Memory B cell (primary cell): ENCODE results near the gene ABCC9.
"Not testable (repeated sequence)": the region's sequence is repeated elsewhere in the genome, so short reads cannot be mapped to it uniquely, and the experiment has no call there.

Experiments
- ATAC-seq: fragments of 150-1000 bp; cut with Tn5 transposase; 2 replicates; pipeline ENCODE4 v1.10.0; 2021; ENCODE audit warnings: low read depth, mild to moderate bottlenecking, moderate library complexity
- DNase-seq, 2 donors: peaks; one replicate each; pipeline ENCODE4 v3.0.0; 2022; ENCODE audit warnings: low spot score in 2 of 2
- H3K27ac Mint-ChIP-seq: one replicate; pipeline ENCODE4 v1.8.0; 2022; ENCODE audit warnings: mild to moderate bottlenecking, moderate library complexity, mixed read lengths
- H3K27me3 Mint-ChIP-seq: one replicate; pipeline ENCODE4 v1.8.0; 2022; ENCODE audit warnings: mixed read lengths
- H3K36me3 Mint-ChIP-seq: one replicate; pipeline ENCODE4 v1.8.0; 2022; ENCODE audit warnings: mild to moderate bottlenecking, mixed read lengths
- H3K4me1 Mint-ChIP-seq: one replicate; pipeline ENCODE4 v1.8.0; 2022; ENCODE audit warnings: mixed read lengths
- H3K4me3 Mint-ChIP-seq: one replicate; pipeline ENCODE4 v1.8.0; 2022; ENCODE audit warnings: mild to moderate bottlenecking, moderate library complexity, mixed read lengths
- H3K9me3 Mint-ChIP-seq: one replicate; pipeline ENCODE4 v1.8.0; 2022; ENCODE audit warnings: mixed read lengths

The ABCC9 gene

GRCh38 chr12:21812340-21812739, 128.9 kb downstream of the ABCC9 start:
- H3K9me3 Mint-ChIP-seq, DNase-seq, H3K4me1 Mint-ChIP-seq, H3K27me3 Mint-ChIP-seq, ATAC-seq, H3K4me3 Mint-ChIP-seq, H3K27ac Mint-ChIP-seq, H3K36me3 Mint-ChIP-seq: not testable (repeated sequence)

GRCh38 chr12:21809100-21809499, 132.1 kb downstream of the ABCC9 start:
- Mint-ChIP-seq H3K27ac (no peak overlapping the region), H3K27me3 (no peaks in the 10 kb centered on the region), H3K4me3 (no peak overlapping the region), H3K36me3 (no peaks in the 10 kb centered on the region), H3K9me3 (peaks cover 4% of the 10 kb centered on the region), H3K4me1 (no peaks in the 10 kb centered on the region)
- ATAC-seq (no peak), DNase-seq (no peak)

GRCh38 chr12:21806255-21806654, 135.0 kb downstream of the ABCC9 start:
- no peak for ATAC-seq
- H3K9me3 Mint-ChIP-seq = peaks cover 4% of the 10 kb centered on the region
- no peak overlapping the region for H3K4me3 Mint-ChIP-seq
- no peaks in the 10 kb centered on the region for H3K27me3 Mint-ChIP-seq
- H3K27ac Mint-ChIP-seq = no peak overlapping the region
- no peaks in the 10 kb centered on the region for H3K36me3 Mint-ChIP-seq
- DNase-seq = no peak
- H3K4me1 Mint-ChIP-seq = no peaks in the 10 kb centered on the region

- DNase-seq = no peak
- Mint-ChIP-seq H3K4me3 (no peak overlapping the region), H3K9me3 (no peaks in the 10 kb centered on the region), H3K27ac (no peak overlapping the region), H3K36me3 (no peaks in the 10 kb centered on the region), H3K27me3 (no peaks in the 10 kb centered on the region), H3K4me1 (no peaks in the 10 kb centered on the region)
- no peak for ATAC-seq
These were observed 139.5 kb downstream of the ABCC9 start for GRCh38 chr12:21801522-21802288.

GRCh38 chr12:21800011-21800410, 141.2 kb downstream of the ABCC9 start:
- H3K27me3 Mint-ChIP-seq = peaks cover 3% of the 10 kb centered on the region
- H3K4me1 Mint-ChIP-seq = no peaks in the 10 kb centered on the region
- no peak overlapping the region for H3K4me3 Mint-ChIP-seq
- no peaks in the 10 kb centered on the region for H3K9me3 Mint-ChIP-seq
- ATAC-seq (no peak), DNase-seq (no peak)
- H3K27ac Mint-ChIP-seq = no peak overlapping the region
- H3K36me3 Mint-ChIP-seq = no peaks in the 10 kb centered on the region

- no peak overlapping the region for H3K4me3 Mint-ChIP-seq
- no peaks in the 10 kb centered on the region for H3K36me3 Mint-ChIP-seq
- no peak overlapping the region for H3K27ac Mint-ChIP-seq
- ATAC-seq (no peak), DNase-seq (no peak)
- peaks cover under 1% of the 10 kb centered on the region for H3K9me3 Mint-ChIP-seq
- peaks cover 3% of the 10 kb centered on the region for H3K27me3 Mint-ChIP-seq
- H3K4me1 Mint-ChIP-seq = no peaks in the 10 kb centered on the region
These were observed 143.7 kb downstream of the ABCC9 start for GRCh38 chr12:21797539-21797938.

- no peak for DNase-seq
- H3K27ac Mint-ChIP-seq = no peak overlapping the region
These were observed 145.4 kb downstream of the ABCC9 start for GRCh38 chr12:21795648-21796328.

GRCh38 chr12:21794807-21795595, 146.2 kb downstream of the ABCC9 start:
- not testable (repeated sequence) for ATAC-seq, H3K36me3 Mint-ChIP-seq, H3K27me3 Mint-ChIP-seq, DNase-seq, H3K27ac Mint-ChIP-seq, H3K4me1 Mint-ChIP-seq, H3K9me3 Mint-ChIP-seq, H3K4me3 Mint-ChIP-seq

More at GRCh38 chr12:21795648-21796328, 145.4 kb downstream of the ABCC9 start:
- no peak overlapping the region for H3K4me3 Mint-ChIP-seq
- H3K36me3 Mint-ChIP-seq = no peaks in the 10 kb centered on the region
- H3K9me3 Mint-ChIP-seq = peaks cover 1% of the 10 kb centered on the region
- peaks cover 3% of the 10 kb centered on the region for H3K27me3 Mint-ChIP-seq
- no peak for ATAC-seq
- H3K4me1 Mint-ChIP-seq = no peaks in the 10 kb centered on the region

GRCh38 chr12:21789687-21790086, 151.5 kb downstream of the ABCC9 start:
- not testable (repeated sequence) for H3K27ac Mint-ChIP-seq, H3K4me1 Mint-ChIP-seq, H3K36me3 Mint-ChIP-seq, H3K9me3 Mint-ChIP-seq, H3K4me3 Mint-ChIP-seq, ATAC-seq, H3K27me3 Mint-ChIP-seq, DNase-seq

- Mint-ChIP-seq H3K4me1 (no peaks in the 10 kb centered on the region), H3K9me3 (peaks cover 2% of the 10 kb centered on the region), H3K27ac (no peak overlapping the region), H3K4me3 (no peak overlapping the region), H3K36me3 (no peaks in the 10 kb centered on the region), H3K27me3 (peaks cover 2% of the 10 kb centered on the region)
- ATAC-seq = no peak
- no peak for DNase-seq
These were observed 152.9 kb downstream of the ABCC9 start for GRCh38 chr12:21788089-21788983.

- Mint-ChIP-seq H3K36me3 (no peaks in the 10 kb centered on the region), H3K27me3 (peaks cover 2% of the 10 kb centered on the region), H3K4me1 (no peaks in the 10 kb centered on the region), H3K9me3 (peaks cover 1% of the 10 kb centered on the region), H3K4me3 (no peak overlapping the region), H3K27ac (no peak overlapping the region)
- no peak for DNase-seq
- no peak for ATAC-seq
These were observed 155.1 kb downstream of the ABCC9 start for GRCh38 chr12:21786041-21786531.

GRCh38 chr12:21782723-21783122, 158.5 kb downstream of the ABCC9 start:
- not testable (repeated sequence) for H3K9me3 Mint-ChIP-seq, ATAC-seq, H3K4me1 Mint-ChIP-seq, H3K27me3 Mint-ChIP-seq, H3K4me3 Mint-ChIP-seq, DNase-seq, H3K27ac Mint-ChIP-seq, H3K36me3 Mint-ChIP-seq

- Mint-ChIP-seq H3K4me1 (no peaks in the 10 kb centered on the region), H3K36me3 (no peaks in the 10 kb centered on the region), H3K9me3 (peaks cover 1% of the 10 kb centered on the region), H3K27me3 (peaks cover 3% of the 10 kb centered on the region), H3K4me3 (no peak overlapping the region), H3K27ac (no peak overlapping the region)
- ATAC-seq = no peak
- DNase-seq = no peak
These were observed 160.4 kb downstream of the ABCC9 start for GRCh38 chr12:21780786-21781185.
